H1 (cell line): ENCODE results near the gene ROBO2. TPM values are rescaled to one million over a fixed set of nuclear protein-coding genes. Genes with fewer than 3 reads are reported as not detected.

ENCODE experiments used
- CTCF ChIA-PET: fragments of 300-600 bp; sonication (Branson Sonifier 250); formaldehyde crosslinking; loops from one replicate; lab custom pipeline; 2021; ENCODE audit not compliant: partially characterized antibody; lab: Charles Lee
- POLR2A ChIA-PET: fragments of 300-600 bp; sonication (Branson Sonifier 250); formaldehyde crosslinking; loops from one replicate; lab custom pipeline; 2021; ENCODE audit warnings: inconsistent platforms; ENCODE audit not compliant: partially characterized antibody; lab: Charles Lee
- DNase-seq, 2 experiments: peaks; one replicate each; pipeline versions ENCODE4 v3.0.0 to v3.0.0-alpha.2; 2010 to 2022; ENCODE audit warnings: low spot score in 2 of 2, low read depth in 1 of 2, mixed read lengths in 1 of 2
- FAIRE-seq: peaks from 2 replicates; lab custom pipeline; 2011; peaks lifted over from hg19 to GRCh38; lab: Jason Lieb, UNC
- H2AFZ ChIP-seq: 2 replicates; pipeline ENCODE4 v1.8.1; 2012; ENCODE audit warnings: low read length, inconsistent platforms
- H2AK5ac ChIP-seq: 2 replicates; pipeline ENCODE4 v1.6.1; 2013; ENCODE audit warnings: low read depth, low read length
- H2BK120ac ChIP-seq: replicated peaks from 2 replicates; pipeline ENCODE3; 2013; ENCODE audit warnings: low read depth, low read length, inconsistent platforms
- H2BK12ac ChIP-seq: 2 replicates; pipeline ENCODE4 v1.6.1; 2013; ENCODE audit warnings: low read depth, low read length
- H2BK15ac ChIP-seq: 2 replicates; pipeline ENCODE4 v1.6.1; 2013; ENCODE audit warnings: low read length
- H2BK20ac ChIP-seq: 2 replicates; pipeline ENCODE4 v1.6.1; 2013; ENCODE audit warnings: low read length
- H2BK5ac ChIP-seq: 2 replicates; pipeline ENCODE4 v1.6.1; 2013; ENCODE audit warnings: low read depth, low read length
- H3K14ac ChIP-seq: 2 replicates; pipeline ENCODE4 v1.6.1; 2013; ENCODE audit warnings: inconsistent platforms; ENCODE audit not compliant: insufficient read length
- H3K18ac ChIP-seq: 2 replicates; pipeline ENCODE4 v1.6.1; 2013; ENCODE audit warnings: low read length; ENCODE audit errors: extremely low read depth
- H3K23ac ChIP-seq: 2 replicates; pipeline ENCODE4 v1.6.1; 2013; ENCODE audit warnings: inconsistent platforms; ENCODE audit not compliant: insufficient read length
- H3K23me2 ChIP-seq: 2 replicates; pipeline ENCODE4 v1.6.1; 2013; ENCODE audit warnings: low read depth, low read length
- H3K27ac ChIP-seq: 2 replicates; pipeline ENCODE4 v1.6.1; 2011; ENCODE audit warnings: low read depth, low read length, inconsistent platforms
- H3K27me3 ChIP-seq, 4 experiments: replicated peaks in 1 of 4; 1 replicate in 1 of 4; 2 replicates in 3 of 4; pipeline versions ENCODE4 v1.6.1 to v1.8.1; 2011 to 2013; ENCODE audit warnings: low read length in 3 of 4, mild to moderate bottlenecking in 3 of 4, inconsistent platforms in 2 of 4, mixed read lengths in 2 of 4, moderate library complexity in 1 of 4; ENCODE audit not compliant: control insufficient read depth in 3 of 4, insufficient read depth in 3 of 4; ENCODE audit errors: extremely low read depth in 1 of 4
- H3K36me3 ChIP-seq, 4 experiments: 2 replicates each; pipeline versions ENCODE4 v1.6.1 to v1.8.1; 2011 to 2013; ENCODE audit warnings: mild to moderate bottlenecking in 4 of 4, low read length in 3 of 4, moderate library complexity in 2 of 4, control low read depth in 1 of 4, inconsistent platforms in 1 of 4; ENCODE audit not compliant: insufficient read depth in 4 of 4, control insufficient read depth in 2 of 4
- H3K4ac ChIP-seq: replicated peaks from 2 replicates; pipeline ENCODE3; 2013; ENCODE audit warnings: low read length, low read depth, mixed read lengths, inconsistent platforms; ENCODE audit not compliant: insufficient read length
- H3K4me1 ChIP-seq, 4 experiments: replicated peaks in 1 of 4; 1 replicate in 1 of 4; 2 replicates in 3 of 4; pipeline versions ENCODE4 v1.6.1 to v1.8.1; 2011 to 2013; ENCODE audit warnings: low read length in 3 of 4, inconsistent platforms in 2 of 4, mixed read lengths in 1 of 4; ENCODE audit not compliant: insufficient read depth in 4 of 4, control insufficient read depth in 3 of 4
- H3K4me2 ChIP-seq, 2 experiments: 2 replicates each; pipeline versions ENCODE4 v1.6.1 to v1.8.1; 2011 to 2013; ENCODE audit warnings: low read depth in 2 of 2, low read length in 2 of 2, control low read depth in 1 of 2, inconsistent platforms in 1 of 2, mild to moderate bottlenecking in 1 of 2; ENCODE audit not compliant: insufficient read depth in 1 of 2
- H3K4me3 ChIP-seq, 4 experiments: fragments of 200-600, 300-600 bp in 1 of 4; sonication (generic), shearing (Covaris generic), sonication (Bioruptor Twin) in 1 of 4; 2 replicates each; pipeline versions ENCODE4 v1.5.1 to v1.8.1; 2011 to 2016; ENCODE audit warnings: low read length in 4 of 4, low read depth in 3 of 4, control low read depth in 2 of 4, inconsistent platforms in 2 of 4, mild to moderate bottlenecking in 2 of 4, mixed read lengths in 1 of 4, moderate library complexity in 1 of 4; ENCODE audit not compliant: insufficient read depth in 2 of 4; ENCODE audit errors: extremely low read depth in 1 of 4
- H3K56ac ChIP-seq: replicated peaks from 2 replicates; pipeline ENCODE3; 2013; ENCODE audit warnings: low read depth, mild to moderate bottlenecking, mixed read lengths, low read length, inconsistent platforms; ENCODE audit not compliant: insufficient read length
- H3K79me1 ChIP-seq: 2 replicates; pipeline ENCODE4 v1.6.1; 2013; ENCODE audit warnings: low read depth, low read length, control low read depth
- H3K79me2 ChIP-seq, 2 experiments: 2 replicates each; pipeline versions ENCODE4 v1.6.1 to v1.8.1; 2012 to 2013; ENCODE audit warnings: low read length in 2 of 2, mild to moderate bottlenecking in 2 of 2, inconsistent platforms in 1 of 2; ENCODE audit not compliant: insufficient read depth in 2 of 2, control insufficient read depth in 1 of 2
- H3K9ac ChIP-seq, 4 experiments: replicated peaks in 1 of 4; 1 replicate in 1 of 4; 2 replicates in 3 of 4; pipeline versions ENCODE4 v1.6.1 to v1.8.1; 2011 to 2013; ENCODE audit warnings: low read depth in 3 of 4, low read length in 3 of 4, control low read depth in 2 of 4, mild to moderate bottlenecking in 2 of 4, moderate library complexity in 2 of 4, inconsistent platforms in 1 of 4; ENCODE audit errors: extremely low read depth in 1 of 4
- H3K9me3 ChIP-seq, 2 experiments: 2 replicates each; pipeline versions ENCODE4 v1.6.1 to v1.8.1; 2012 to 2013; ENCODE audit warnings: mild to moderate bottlenecking in 2 of 2, moderate library complexity in 2 of 2, control low read depth in 1 of 2, inconsistent platforms in 1 of 2, low read depth in 1 of 2, low read length in 1 of 2, mixed read lengths in 1 of 2; ENCODE audit not compliant: insufficient read depth in 2 of 2
- H4K20me1 ChIP-seq, 2 experiments: replicated peaks in 1 of 2; 2 replicates each; pipeline versions ENCODE3 to v1.8.1; 2011 to 2013; ENCODE audit warnings: inconsistent platforms in 2 of 2, low read length in 2 of 2, mild to moderate bottlenecking in 1 of 2; ENCODE audit not compliant: insufficient read depth in 2 of 2, control insufficient read depth in 1 of 2
- H4K5ac ChIP-seq: 2 replicates; pipeline ENCODE4 v1.6.1; 2013; ENCODE audit warnings: low read length, low read depth, mixed read lengths, inconsistent platforms; ENCODE audit not compliant: insufficient read length
- H4K8ac ChIP-seq: 2 replicates; pipeline ENCODE4 v1.8.0; 2013; ENCODE audit warnings: mild to moderate bottlenecking, moderate library complexity, low read length, inconsistent platforms; ENCODE audit not compliant: insufficient read depth; ENCODE audit errors: extremely low read depth
- H4K91ac ChIP-seq: replicated peaks from 2 replicates; pipeline ENCODE3; 2013; ENCODE audit warnings: low read length, mixed read lengths, inconsistent platforms; ENCODE audit not compliant: insufficient read length
- CBX8 ChIP-seq: fragments of 300-800, 300-1000 bp; sonication (generic); IDR thresholded peaks from 2 replicates; pipeline ENCODE4 v1.7.1; 2016; ENCODE audit warnings: low read depth, low read length, borderline replicate concordance
- EGR1 ChIP-seq: IDR thresholded peaks from 2 replicates; pipeline ENCODE4 v1.6.1; 2011; ENCODE audit warnings: low read depth, low read length, borderline replicate concordance
- GABPA ChIP-seq: IDR thresholded peaks from 2 replicates; pipeline ENCODE4 v1.6.1; 2011; ENCODE audit warnings: mild to moderate bottlenecking, low read length, moderate library complexity, borderline replicate concordance; ENCODE audit not compliant: insufficient read depth
- JUN ChIP-seq: IDR thresholded peaks from 2 replicates; pipeline ENCODE4 v1.6.1; 2011; ENCODE audit warnings: low read depth, mild to moderate bottlenecking, improper control_type of control experiment, low read length
- KDM1A ChIP-seq: fragments of 200-600, 300-600 bp; sonication (generic); IDR thresholded peaks from 2 replicates; pipeline ENCODE4 v1.7.1; 2016; ENCODE audit warnings: mild to moderate bottlenecking, low read length, borderline replicate concordance
- MAFK ChIP-seq: IDR thresholded peaks from 2 replicates; pipeline ENCODE4 v1.6.1; 2012; ENCODE audit warnings: low read depth, mild to moderate bottlenecking, improper control_type of control experiment, low read length
- NANOG ChIP-seq: IDR thresholded peaks from 2 replicates; pipeline ENCODE4 v1.6.1; 2011; ENCODE audit warnings: low read length, low read depth, mild to moderate bottlenecking, inconsistent platforms; ENCODE audit not compliant: insufficient read depth, poor library complexity, severe bottlenecking
- RBBP5 ChIP-seq: IDR thresholded peaks from 2 replicates; pipeline ENCODE4 v1.7.1; 2012; ENCODE audit warnings: low read depth, mild to moderate bottlenecking, inconsistent platforms, low read length, moderate library complexity, borderline replicate concordance
- SUZ12 ChIP-seq: fragments of 200-600 bp; sonication (generic); IDR thresholded peaks from 2 replicates; pipeline ENCODE4 v1.6.1; 2012; ENCODE audit warnings: mild to moderate bottlenecking, inconsistent platforms, low read length, moderate library complexity, mixed read lengths
- YY1 ChIP-seq: IDR thresholded peaks from 2 replicates; pipeline ENCODE4 v1.6.1; 2011; ENCODE audit warnings: low read depth, mild to moderate bottlenecking, low read length
- WGBS, 2 experiments: shearing (Covaris generic) in 1 of 2; methylation state at CpG; one replicate each; pipeline versions ENCODE4 v1.1.6 to v1.1.7; 2013 to 2015; ENCODE audit warnings: low lambda C conversion rate in 2 of 2, mixed read lengths in 2 of 2, inconsistent platforms in 1 of 2, low coverage in 1 of 2, missing lambda C conversion rate in 1 of 2; ENCODE audit not compliant: insufficient replicate concordance in 2 of 2, insufficient coverage in 1 of 2, insufficient read length in 1 of 2; ENCODE audit errors: extremely low coverage in 1 of 2, missing lambda C conversion rate in 1 of 2; 5-methylcytosine and 5-hydroxymethylcytosine counted together
- polyA plus RNA-seq, 7 experiments: library from polyadenylated mRNA; depleted of rRNA in 3 of 7; stranded (reverse) in 5 of 7; unstranded in 2 of 7; fragments of >200 nt in 5 of 7; fragments of 200-250 nt in 2 of 7; gene quantifications; 1 replicate in 5 of 7; 2 replicates in 1 of 7; 4 replicates in 1 of 7; pipeline versions ENCODE4 v1.2.1 to v1.2.3, GENCODE V29; 2011 to 2013; ENCODE audit warnings: missing spikeins in 2 of 7, mixed read lengths in 2 of 7
- total RNA-seq: library from RNA; stranded (reverse); fragmentation: NEBNext Ultra II Directional; extraction: Animal tissue kit (Norgen Biotek cat#: 25700); gene quantifications from 2 replicates; pipeline ENCODE4 v1.2.1, GENCODE V29; 2021

The ROBO2 gene
- total and polyA plus RNA-seq, 2 of the 8 experiments (the other 6 are each of a cell fraction or from before 2014, with no cell fraction given), result 1.5 to 2.9 TPM

DNA sequence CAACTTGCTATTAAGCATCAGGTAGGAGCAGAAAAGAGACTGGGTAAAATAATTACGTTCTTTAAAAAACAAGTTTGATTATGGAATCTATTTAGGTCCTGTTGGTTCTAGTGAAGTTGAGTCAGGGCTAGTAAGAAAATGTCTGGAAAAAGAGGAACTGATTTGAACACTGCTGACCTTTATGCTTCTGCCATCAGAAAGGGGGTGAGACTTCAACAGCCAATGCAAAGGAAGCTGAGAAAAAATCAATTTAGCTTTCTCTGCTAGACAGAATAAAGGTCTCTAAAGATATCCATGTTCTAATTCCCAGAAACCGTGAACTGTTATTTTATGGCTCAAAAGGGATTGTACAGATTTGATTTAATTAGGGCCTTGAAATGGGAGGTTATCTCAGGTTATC, 157.5 kb downstream of the ROBO2 start:
- Histone ChIP-seq H4K91ac (no peak overlapping the region), H3K27me3 (no peaks in the 10 kb centered on the region), H3K56ac (no peak overlapping the region), H3K79me1 (no peaks in the 10 kb centered on the region), H4K5ac (no peak overlapping the region), H3K79me2 (no peaks in the 10 kb centered on the region), H3K4me1 (no peaks in the 10 kb centered on the region), H3K4ac (no peak overlapping the region), H3K18ac (no peak overlapping the region), H3K9ac (no peak overlapping the region), H3K23me2 (no peaks in the 10 kb centered on the region), H2AK5ac (no peak overlapping the region), H3K9me3 (no peaks in the 10 kb centered on the region), H3K4me3 (no peak overlapping the region), H3K23ac (no peak overlapping the region), H2BK15ac (no peak overlapping the region), H3K4me2 (no peak overlapping the region), H3K27ac (no peak overlapping the region), H4K8ac (no peak overlapping the region), H3K36me3 (no peaks in the 10 kb centered on the region), H2BK5ac (no peak overlapping the region), H2AFZ (no peak overlapping the region), H2BK120ac (no peak overlapping the region), H3K14ac (no peak overlapping the region), H4K20me1 (no peaks in the 10 kb centered on the region), H2BK12ac (no peak overlapping the region), H2BK20ac (no peak overlapping the region)
- WGBS, 2 experiments, result 92% methylated on average over 2 of the region's 2 CpGs; no CpG with 5 or more reads in 1 of the 2 experiments
- CTCF ChIA-PET, result no interaction called here
- TF ChIP-seq NANOG (no peak), SUZ12 (no peak), EGR1 (no peak), JUN (no peak), KDM1A (no peak), CBX8 (no peak), YY1 (no peak), RBBP5 (no peak), GABPA (no peak), MAFK (no peak)
- DNase-seq (no peak), FAIRE-seq (no peak)
- POLR2A ChIA-PET, result no interaction called here
